HG03039 (cell line): ENCODE data around the gene CFAP119.

ENCODE experiments used
- ATAC-seq: cut with Tn5 transposase; IDR thresholded peaks from one replicate; pipeline ENCODE4 v1.9.1; 2021; ENCODE audit warnings: mild to moderate bottlenecking, moderate library complexity; ENCODE audit not compliant: unreplicated experiment

The CFAP119 gene

GRCh38 chr16:30741461-30741914, 20.4 kb downstream of the CFAP119 start:
- no peak for ATAC-seq

GRCh38 chr16:30740364-30741251, 21.3 kb downstream of the CFAP119 start:
- no peak for ATAC-seq

- ATAC-seq = no peak
Observed at GRCh38 chr16:30738984-30739951, 22.6 kb downstream of the CFAP119 start.

GRCh38 chr16:30737794-30738648, 23.8 kb downstream of the CFAP119 start:
- no peak for ATAC-seq

GRCh38 chr16:30736995-30737793, 24.7 kb downstream of the CFAP119 start:
- ATAC-seq = no peak

GRCh38 chr16:30731411-30731810, 30.5 kb downstream of the CFAP119 start:
- no peak for ATAC-seq

- ATAC-seq = no peak
Observed at GRCh38 chr16:30728899-30729672, 32.8 kb downstream of the CFAP119 start.

- no peak for ATAC-seq
Observed at GRCh38 chr16:30728321-30728720, 33.5 kb downstream of the CFAP119 start.

GRCh38 chr16:30725418-30725792, 36.5 kb downstream of the CFAP119 start:
- no peak for ATAC-seq

GRCh38 chr16:30724641-30725417, 37.0 kb downstream of the CFAP119 start:
- no peak for ATAC-seq

GRCh38 chr16:30723725-30724355, 38.0 kb downstream of the CFAP119 start:
- no peak for ATAC-seq

GRCh38 chr16:30722916-30723315, 38.9 kb downstream of the CFAP119 start:
- no peak for ATAC-seq

- no peak for ATAC-seq
Observed at GRCh38 chr16:30722443-30722842, 39.4 kb downstream of the CFAP119 start.

GRCh38 chr16:30721606-30722005, 40.3 kb downstream of the CFAP119 start:
- ATAC-seq = no peak

GRCh38 chr16:30721167-30721566, 40.7 kb downstream of the CFAP119 start:
- no peak for ATAC-seq

- ATAC-seq = no peak
Observed at GRCh38 chr16:30720694-30721093, 41.2 kb downstream of the CFAP119 start.

GRCh38 chr16:30720086-30720485, 41.8 kb downstream of the CFAP119 start:
- no peak for ATAC-seq
